SK-N-SH (cell line): ENCODE measurements around the gene IL12RB1. TPM values are rescaled to one million over a fixed set of nuclear protein-coding genes. Genes with fewer than 3 reads are reported as not detected.

Experiments used
- CTCF ChIA-PET: fragments of 300-600, 350-600 bp; formaldehyde crosslinking; extraction: SDS; loops from one replicate; lab custom pipeline; 2021; lab: Yijun Ruan, JAX
- POLR2A ChIA-PET: fragments of 350-600 bp; sonication (Branson Sonifier 250); formaldehyde crosslinking; extraction: SDS; loops from one replicate; lab custom pipeline; 2020; ENCODE audit warnings: antibody characterized with exemption, inconsistent platforms; lab: Yijun Ruan, JAX
- DNase-seq: peaks from one replicate; pipeline ENCODE4 v3.0.0; 2012
- H2AFZ ChIP-seq: fragments of 200-600 bp; sonication (generic); 2 replicates; pipeline ENCODE4 v1.8.1; 2016; ENCODE audit warnings: antibody characterized with exemption, mild to moderate bottlenecking, low read depth
- H3F3A ChIP-seq: fragments of 200-600 bp; sonication (generic); replicated peaks from 2 replicates; pipeline ENCODE3; 2016; ENCODE audit warnings: antibody characterized with exemption, mild to moderate bottlenecking; ENCODE audit not compliant: insufficient read depth
- H3K27ac ChIP-seq, 2 experiments: fragments of 200-500 bp in 1 of 2; fragments of 200-600 bp in 1 of 2; sonication (Bioruptor generic) in 1 of 2; sonication (generic), shearing (Covaris generic) in 1 of 2; 2 replicates each; pipeline versions ENCODE4 v1.5.1 to v1.6.1; 2014 to 2016; ENCODE audit warnings: low read depth in 2 of 2, inconsistent platforms in 1 of 2, low read length in 1 of 2, mild to moderate bottlenecking in 1 of 2, mixed read lengths in 1 of 2
- H3K27me3 ChIP-seq: fragments of 200-600 bp; sonication (generic), shearing (Covaris generic); 2 replicates; pipeline ENCODE4 v1.6.1; 2016; ENCODE audit warnings: mixed run types; ENCODE audit not compliant: insufficient read depth
- H3K36me3 ChIP-seq, 2 experiments: fragments of 200-500 bp in 1 of 2; fragments of 200-600 bp in 1 of 2; sonication (Bioruptor generic) in 1 of 2; sonication (generic) in 1 of 2; replicated peaks in 1 of 2; 2 replicates each; pipeline versions ENCODE3 to v1.5.1; 2014 to 2016; ENCODE audit warnings: low read length in 1 of 2, mild to moderate bottlenecking in 1 of 2; ENCODE audit not compliant: insufficient read depth in 2 of 2, control insufficient read depth in 1 of 2
- H3K4me1 ChIP-seq, 2 experiments: fragments of 200-500 bp in 1 of 2; fragments of 200-600 bp in 1 of 2; sonication (Bioruptor generic) in 1 of 2; sonication (generic), shearing (Covaris generic) in 1 of 2; 2 replicates each; pipeline versions ENCODE4 v1.5.1 to v1.6.1; 2014 to 2016; ENCODE audit warnings: low read depth in 1 of 2, low read length in 1 of 2, mixed run types in 1 of 2; ENCODE audit not compliant: insufficient read depth in 2 of 2, control insufficient read depth in 1 of 2
- H3K4me2 ChIP-seq: fragments of 200-600 bp; sonication (generic), shearing (Covaris generic); 2 replicates; pipeline ENCODE4 v1.6.1; 2017; ENCODE audit warnings: mixed run types
- H3K4me3 ChIP-seq, 2 experiments: fragments of 200-500 bp in 1 of 2; fragments of 200-600 bp in 1 of 2; sonication (Bioruptor generic) in 1 of 2; sonication (generic), shearing (Covaris generic) in 1 of 2; 2 replicates each; pipeline versions ENCODE4 v1.5.1 to v1.8.1; 2014 to 2016; ENCODE audit warnings: low read depth in 2 of 2, inconsistent platforms in 1 of 2, low read length in 1 of 2, mild to moderate bottlenecking in 1 of 2, mixed read lengths in 1 of 2, moderate library complexity in 1 of 2
- H3K79me2 ChIP-seq: fragments of 200-600 bp; sonication (generic); 2 replicates; pipeline ENCODE4 v1.8.1; 2017; ENCODE audit warnings: mild to moderate bottlenecking; ENCODE audit not compliant: insufficient read depth
- H3K9ac ChIP-seq: fragments of 200-600 bp; sonication (generic); 2 replicates; pipeline ENCODE4 v1.6.1; 2017; ENCODE audit warnings: mixed run types
- H3K9me2 ChIP-seq: fragments of 200-600 bp; sonication (generic); 2 replicates; pipeline ENCODE4 v1.6.1; 2017; ENCODE audit warnings: mixed run types
- H3K9me3 ChIP-seq: fragments of 200-600 bp; sonication (generic); 2 replicates; pipeline ENCODE4 v1.6.1; 2017; ENCODE audit warnings: mixed run types, mild to moderate bottlenecking, moderate library complexity
- H4K20me1 ChIP-seq: fragments of 200-600 bp; sonication (generic); 2 replicates; pipeline ENCODE4 v1.6.1; 2017; ENCODE audit warnings: mild to moderate bottlenecking, mixed run types; ENCODE audit not compliant: insufficient read depth
- CHD2 ChIP-seq: fragments of 150-350 bp; IDR thresholded peaks from 2 replicates; pipeline ENCODE4 v1.6.1; 2018; ENCODE audit warnings: low read length; ENCODE audit not compliant: partially characterized antibody
- ELF1 ChIP-seq: IDR thresholded peaks from 2 replicates; pipeline ENCODE4 v1.4.0; 2012
- EP300 ChIP-seq, 2 experiments: IDR thresholded peaks; 2 replicates each; pipeline versions ENCODE4 v1.4.0 to v1.6.1; 2012; ENCODE audit warnings: borderline replicate concordance in 1 of 2, low read depth in 1 of 2, low read length in 1 of 2
- EZH2phosphoT487 ChIP-seq: fragments of 200-600 bp; sonication (generic); IDR thresholded peaks from 2 replicates; pipeline ENCODE4 v1.6.1; 2017; ENCODE audit warnings: low read depth, mixed run types, mild to moderate bottlenecking, antibody characterized with exemption, moderate library complexity, borderline replicate concordance
- FOXM1 ChIP-seq: IDR thresholded peaks from 2 replicates; pipeline ENCODE4 v1.4.0; 2012; ENCODE audit warnings: low read depth, mild to moderate bottlenecking
- GATA2 ChIP-seq: sonication (generic); formaldehyde crosslinking; IDR thresholded peaks from 2 replicates; pipeline ENCODE4 v1.5.0; 2020; ENCODE audit warnings: mild to moderate bottlenecking, missing genetic modification reagents
- JUND ChIP-seq: IDR thresholded peaks from 2 replicates; pipeline ENCODE4 v1.4.0; 2012
- MAX ChIP-seq: IDR thresholded peaks from 2 replicates; pipeline ENCODE4 v1.4.0; 2012; ENCODE audit warnings: low read depth
- MEF2A ChIP-seq: IDR thresholded peaks from 2 replicates; pipeline ENCODE4 v1.4.0; 2012; ENCODE audit warnings: low read depth, borderline replicate concordance
- NRF1 ChIP-seq: IDR thresholded peaks from 2 replicates; pipeline ENCODE4 v1.6.1; 2012; ENCODE audit warnings: low read depth, mild to moderate bottlenecking, low read length
- RAD21 ChIP-seq: IDR thresholded peaks from 2 replicates; pipeline ENCODE4 v1.6.1; 2012; ENCODE audit warnings: mild to moderate bottlenecking, low read length
- RCOR1 ChIP-seq: fragments of 150-350 bp; IDR thresholded peaks from 2 replicates; pipeline ENCODE4 v1.6.1; 2017; ENCODE audit warnings: antibody characterized with exemption, low read length
- REST ChIP-seq: IDR thresholded peaks from 2 replicates; pipeline ENCODE4 v1.6.1; 2012; ENCODE audit warnings: mild to moderate bottlenecking, low read depth, low read length, moderate library complexity
- RFX5 ChIP-seq: IDR thresholded peaks from 2 replicates; pipeline ENCODE4 v1.6.1; 2012; ENCODE audit warnings: mild to moderate bottlenecking, improper control_type of control experiment, low read length
- TAF1 ChIP-seq: IDR thresholded peaks from 2 replicates; pipeline ENCODE4 v1.6.1; 2012; ENCODE audit warnings: low read depth, mild to moderate bottlenecking, low read length, moderate library complexity, borderline replicate concordance
- TCF12 ChIP-seq: IDR thresholded peaks from 2 replicates; pipeline ENCODE4 v1.4.0; 2012
- TEAD4 ChIP-seq: IDR thresholded peaks from 2 replicates; pipeline ENCODE4 v1.4.0; 2012; ENCODE audit warnings: mild to moderate bottlenecking, borderline replicate concordance; ENCODE audit not compliant: insufficient read depth
- YY1 ChIP-seq: IDR thresholded peaks from 2 replicates; pipeline ENCODE4 v1.4.0; 2012; ENCODE audit warnings: low read depth, mild to moderate bottlenecking
- ZBTB33 ChIP-seq: IDR thresholded peaks from 2 replicates; pipeline ENCODE4 v1.4.0; 2012; ENCODE audit warnings: low read depth, borderline replicate concordance
- WGBS: methylation state at CpG from one replicate; pipeline ENCODE4 v1.1.6; 2017; ENCODE audit warnings: low lambda C conversion rate; 5-methylcytosine and 5-hydroxymethylcytosine counted together
- polyA plus RNA-seq, 3 experiments: library from polyadenylated mRNA; depleted of rRNA; stranded (reverse); fragments of >200 nt; gene quantifications; 2 replicates each; pipeline ENCODE4 v1.2.3, GENCODE V29; 2012
- TF ChIP-seq, protein P1 (sequence below): IDR thresholded peaks from 2 replicates; pipeline ENCODE4 v1.4.0; 2012; ENCODE audit warnings: low read depth, borderline replicate concordance

Gene IL12RB1
- polyA plus RNA-seq, 1 of the 3 experiments (the other 2 are of a cell fraction), result 0.02 TPM

GRCh38 chr19:18122424-18122823 lies 35.7 kb upstream of the IL12RB1 start:
- Histone ChIP-seq H3F3A (no peaks in the 10 kb centered on the region), H2AFZ (no peak overlapping the region), H3K9ac (no peak overlapping the region), H3K9me2 (no peaks in the 10 kb centered on the region), H3K9me3 (no peaks in the 10 kb centered on the region), H3K27ac (no peak overlapping the region), H4K20me1 (no peaks in the 10 kb centered on the region), H3K4me1 (peaks cover under 1 to 10% of the 10 kb centered on the region in 2 experiments; a peak in 2 of 4 replicates), H3K79me2 (no peaks in the 10 kb centered on the region), H3K36me3 (peaks cover 2 to 12% of the 10 kb centered on the region in 2 experiments), H3K27me3 (no peaks in the 10 kb centered on the region), H3K4me3 (no peak overlapping the region), H3K4me2 (no peak overlapping the region)
- 95% methylated on average over 7 of the region's 7 CpGs for WGBS
- no peak for TF ChIP-seq ZBTB33
- TF ChIP-seq JUND, result no peak
- no peak for TF ChIP-seq RCOR1
- no peak for TF ChIP-seq EP300 (IDR thresholded peaks at IDR 0.05; ENCODE audit: borderline replicate concordance in 1 of 2, low read depth in 1 of 2, low read length in 1 of 2)
- no peak for TF ChIP-seq CHD2
- no peak for TF ChIP-seq YY1
- TF ChIP-seq RFX5, result no peak
- no peak for TF ChIP-seq TCF12
- TF ChIP-seq FOXM1, result no peak
- TF ChIP-seq REST, result no peak
- TF ChIP-seq, protein P1, sequence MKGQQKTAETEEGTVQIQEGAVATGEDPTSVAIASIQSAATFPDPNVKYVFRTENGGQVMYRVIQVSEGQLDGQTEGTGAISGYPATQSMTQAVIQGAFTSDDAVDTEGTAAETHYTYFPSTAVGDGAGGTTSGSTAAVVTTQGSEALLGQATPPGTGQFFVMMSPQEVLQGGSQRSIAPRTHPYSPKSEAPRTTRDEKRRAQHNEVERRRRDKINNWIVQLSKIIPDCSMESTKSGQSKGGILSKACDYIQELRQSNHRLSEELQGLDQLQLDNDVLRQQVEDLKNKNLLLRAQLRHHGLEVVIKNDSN, result no peak
- no peak for TF ChIP-seq MAX
- TF ChIP-seq EZH2phosphoT487, result no peak
- TF ChIP-seq TEAD4, result no peak
- TF ChIP-seq RAD21, result no peak
- no peak for TF ChIP-seq ELF1
- TF ChIP-seq MEF2A, result no peak
- no peak for TF ChIP-seq GATA2 (CRISPR knock-in tag)
- no peak for TF ChIP-seq TAF1
- no peak for TF ChIP-seq NRF1
- DNase-seq, result no peak
- ChIA-PET POLR2A (no interaction called here), CTCF (interaction anchor here (0.8 to 2.7 kb wide), 4 partner anchors 9 to 38 kb away, joined by 3 to 9 read pairs (median 4); no protein-coding TSS in a partner anchor)
